Kidney epithelial cell (primary cell): ENCODE data around the gene NRG2. TPM values are rescaled to one million over a fixed set of nuclear protein-coding genes. Genes with fewer than 3 reads are reported as not detected.

ENCODE experiments used
- DNase-seq: peaks from one replicate; pipeline ENCODE4 v3.0.0-alpha.2; 2010; ENCODE audit warnings: low read depth
- H3K27me3 ChIP-seq: 2 replicates; pipeline ENCODE4 v1.6.0; 2011; ENCODE audit warnings: low read length; ENCODE audit not compliant: control insufficient read depth, insufficient read depth
- H3K36me3 ChIP-seq: 2 replicates; pipeline ENCODE4 v1.5.1; 2011; ENCODE audit warnings: low read length; ENCODE audit not compliant: control insufficient read depth, insufficient read depth
- H3K4me3 ChIP-seq: 2 replicates; pipeline ENCODE4 v1.5.1; 2011; ENCODE audit warnings: low read depth, mild to moderate bottlenecking, control low read depth, low read length
- CTCF ChIP-seq: IDR thresholded peaks from 2 replicates; pipeline ENCODE4 v1.5.1; 2011; ENCODE audit warnings: mild to moderate bottlenecking, moderate library complexity, low read length, control low read depth, inconsistent platforms; ENCODE audit not compliant: insufficient read depth, poor library complexity, severe bottlenecking
- total RNA-seq: library from RNA; depleted of rRNA; stranded (reverse); fragments of >200 nt; gene quantifications from 2 replicates; pipeline ENCODE4 v1.2.3, GENCODE V29; 2015

Gene NRG2
- total RNA-seq, 1 donor from 2014 or later: not detected

- H3K27me3 ChIP-seq: peaks cover 49% of the 10 kb centered on the region
- no peaks in the 10 kb centered on the region for H3K36me3 ChIP-seq
- H3K4me3 ChIP-seq: no peak overlapping the region
- TF ChIP-seq CTCF: no peak
- DNase-seq: no peak
Observed at GRCh38 chr5:139900546-139901250, 142.4 kb downstream of the NRG2 start.

GRCh38 chr5:139898981-139899380 is 144.1 kb downstream of the NRG2 start:
- no peaks in the 10 kb centered on the region for H3K36me3 ChIP-seq
- no peak for DNase-seq
- H3K4me3 ChIP-seq: no peak overlapping the region
- TF ChIP-seq CTCF: no peak
- H3K27me3 ChIP-seq: peaks cover 35% of the 10 kb centered on the region

- no peak for TF ChIP-seq CTCF
- Histone ChIP-seq H3K36me3 (no peaks in the 10 kb centered on the region), H3K4me3 (no peak overlapping the region), H3K27me3 (peaks cover 28% of the 10 kb centered on the region)
- DNase-seq: no peak
Observed at GRCh38 chr5:139897982-139898381, 145.1 kb downstream of the NRG2 start.

- TF ChIP-seq CTCF: no peak
- no peak for DNase-seq
- H3K36me3 ChIP-seq: no peaks in the 10 kb centered on the region
- H3K27me3 ChIP-seq: peaks cover 25% of the 10 kb centered on the region
- no peak overlapping the region for H3K4me3 ChIP-seq
Observed at GRCh38 chr5:139897342-139897741, 145.8 kb downstream of the NRG2 start.

- Histone ChIP-seq H3K4me3 (no peak overlapping the region), H3K27me3 (peaks cover 19% of the 10 kb centered on the region), H3K36me3 (no peaks in the 10 kb centered on the region)
- TF ChIP-seq CTCF: no peak
- DNase-seq: no peak
Observed at GRCh38 chr5:139896718-139897117, 146.4 kb downstream of the NRG2 start.

- H3K27me3 ChIP-seq: peaks cover 16% of the 10 kb centered on the region
- TF ChIP-seq CTCF: no peak
Observed at GRCh38 chr5:139895647-139896046, 147.5 kb downstream of the NRG2 start.

More at GRCh38 chr5:139895647-139896046, 147.5 kb downstream of the NRG2 start:
- no peak overlapping the region for H3K4me3 ChIP-seq
- no peak for DNase-seq
- no peaks in the 10 kb centered on the region for H3K36me3 ChIP-seq
